IMR-90 (cell line): ENCODE results near the gene ADGRV1. TPM values are rescaled to one million over a fixed set of nuclear protein-coding genes. Genes with fewer than 3 reads are reported as not detected.
"Not testable (repeated sequence)": the region's sequence is repeated elsewhere in the genome, so short reads cannot be mapped to it uniquely, and the experiment has no call there.

Source experiments
- ATAC-seq: fragments of 200-7000 bp; cut with Tn5 transposase; 2 replicates; pipeline ENCODE4 v1.9.1; 2020; ENCODE audit warnings: low read depth, mild to moderate bottlenecking, moderate library complexity
- BruUV-seq: library from RNA; stranded (reverse); fragments of 400-500 nt; replicated peaks from 2 replicates; lab custom pipeline; 2021; lab: Mats Ljungman, UMichigan
- CTCF ChIA-PET: fragments of 300-600 bp; formaldehyde crosslinking; extraction: SDS; loops from one replicate; lab custom pipeline; 2021; ENCODE audit warnings: antibody characterized with exemption; lab: Yijun Ruan, JAX
- POLR2A ChIA-PET: fragments of 300-600 bp; sonication (Branson Sonifier 250); formaldehyde crosslinking; loops from one replicate; lab custom pipeline; 2022; ENCODE audit warnings: antibody characterized with exemption; ENCODE audit not compliant: unreplicated experiment; lab: Charles Lee
- DNase-seq: peaks from one replicate; pipeline ENCODE4 v3.0.0; 2013
- H2AFZ ChIP-seq: replicated peaks from 2 replicates; pipeline ENCODE3; 2013; ENCODE audit warnings: low read length, mild to moderate bottlenecking; ENCODE audit not compliant: poor library complexity
- H2AK5ac ChIP-seq: 2 replicates; pipeline ENCODE4 v1.6.1; 2013; ENCODE audit warnings: low read depth, low read length, inconsistent platforms
- H2AK9ac ChIP-seq: replicated peaks from 2 replicates; pipeline ENCODE3; 2013; ENCODE audit warnings: mild to moderate bottlenecking, low read depth, low read length, moderate library complexity; ENCODE audit not compliant: poor library complexity
- H2BK120ac ChIP-seq: 2 replicates; pipeline ENCODE4 v1.6.1; 2013; ENCODE audit warnings: low read depth, low read length, inconsistent platforms
- H2BK15ac ChIP-seq: 3 replicates; pipeline ENCODE4 v1.6.1; 2013; ENCODE audit warnings: low read depth, low read length, inconsistent platforms
- H2BK20ac ChIP-seq: 2 replicates; pipeline ENCODE4 v1.6.1; 2013; ENCODE audit warnings: low read depth, mild to moderate bottlenecking, inconsistent platforms, low read length, moderate library complexity
- H2BK5ac ChIP-seq: 2 replicates; pipeline ENCODE4 v1.6.1; 2013; ENCODE audit warnings: mild to moderate bottlenecking, low read depth, low read length, inconsistent platforms; ENCODE audit not compliant: poor library complexity, severe bottlenecking
- H3K14ac ChIP-seq: replicated peaks from 2 replicates; pipeline ENCODE4 v1.6.1; 2013; ENCODE audit warnings: low read depth, low read length, inconsistent platforms
- H3K18ac ChIP-seq: 2 replicates; pipeline ENCODE4 v1.6.1; 2013; ENCODE audit warnings: low read depth, low read length, control low read depth
- H3K23ac ChIP-seq: 2 replicates; pipeline ENCODE4 v1.6.1; 2013; ENCODE audit warnings: low read depth, low read length, inconsistent platforms
- H3K27ac ChIP-seq: 2 replicates; pipeline ENCODE4 v1.5.1; 2013; ENCODE audit warnings: mild to moderate bottlenecking, control low read depth, low read length; ENCODE audit not compliant: insufficient read depth
- H3K27me3 ChIP-seq: 2 replicates; pipeline ENCODE4 v1.6.1; 2013; ENCODE audit warnings: low read length; ENCODE audit not compliant: control insufficient read depth, insufficient read depth
- H3K36me3 ChIP-seq: 2 replicates; pipeline ENCODE4 v1.6.1; 2013; ENCODE audit warnings: low read length, mixed read lengths; ENCODE audit not compliant: control insufficient read depth, insufficient read depth
- H3K4ac ChIP-seq: 2 replicates; pipeline ENCODE4 v1.6.1; 2013; ENCODE audit warnings: low read depth, low read length, inconsistent platforms
- H3K4me1 ChIP-seq: 2 replicates; pipeline ENCODE4 v1.6.1; 2013; ENCODE audit warnings: low read length, mixed read lengths; ENCODE audit not compliant: control insufficient read depth, insufficient read depth
- H3K4me2 ChIP-seq: 2 replicates; pipeline ENCODE4 v1.6.1; 2013; ENCODE audit warnings: low read depth, mild to moderate bottlenecking, control low read depth, low read length, moderate library complexity
- H3K4me3 ChIP-seq: 2 replicates; pipeline ENCODE4 v1.5.1; 2013; ENCODE audit warnings: low read depth, mild to moderate bottlenecking, control low read depth, low read length, moderate library complexity; ENCODE audit not compliant: insufficient read depth
- H3K56ac ChIP-seq: 2 replicates; pipeline ENCODE4 v1.6.1; 2013; ENCODE audit warnings: low read length, inconsistent platforms; ENCODE audit not compliant: insufficient read depth; ENCODE audit errors: extremely low read depth
- H3K79me1 ChIP-seq, 2 experiments: 2 replicates each; pipeline ENCODE4 v1.6.1; 2013; ENCODE audit warnings: low read length in 2 of 2, inconsistent platforms in 1 of 2, low read depth in 1 of 2
- H3K9ac ChIP-seq: 2 replicates; pipeline ENCODE4 v1.6.1; 2013; ENCODE audit warnings: low read depth, low read length, control low read depth
- H3K9me1 ChIP-seq: 2 replicates; pipeline ENCODE4 v1.6.1; 2013; ENCODE audit warnings: low read length, inconsistent platforms; ENCODE audit not compliant: insufficient read depth
- H3K9me3 ChIP-seq: 2 replicates; pipeline ENCODE4 v1.6.1; 2013; ENCODE audit warnings: low read length; ENCODE audit not compliant: control insufficient read depth, insufficient read depth
- H4K20me1 ChIP-seq: 2 replicates; pipeline ENCODE4 v1.6.1; 2013; ENCODE audit warnings: low read length, inconsistent platforms; ENCODE audit not compliant: insufficient read depth
- H4K5ac ChIP-seq: 2 replicates; pipeline ENCODE4 v1.6.1; 2013; ENCODE audit warnings: mild to moderate bottlenecking, low read depth, low read length, control low read depth
- H4K8ac ChIP-seq, 2 experiments: 2 replicates each; pipeline ENCODE4 v1.6.1; 2013; ENCODE audit warnings: low read depth in 2 of 2, low read length in 2 of 2, control low read depth in 1 of 2, inconsistent platforms in 1 of 2
- H4K91ac ChIP-seq: 2 replicates; pipeline ENCODE4 v1.6.1; 2013; ENCODE audit warnings: low read depth, low read length, inconsistent platforms; ENCODE audit not compliant: insufficient read depth
- MAFK ChIP-seq: IDR thresholded peaks from 2 replicates; pipeline ENCODE4 v1.6.1; 2012; ENCODE audit warnings: low read depth, low read length, improper control_type of control experiment
- WGBS, 2 experiments: methylation state at CpG; one replicate each; pipeline versions ENCODE4 v1.1.5 to v1.1.7; 2013; ENCODE audit warnings: missing lambda C conversion rate in 2 of 2; ENCODE audit not compliant: insufficient read length in 1 of 2; ENCODE audit errors: extremely low coverage in 2 of 2; 5-methylcytosine and 5-hydroxymethylcytosine counted together
- dilution Hi-C: fragments of 300-500 bp; cut with HindIII; formaldehyde crosslinking; loops from one replicate; pipeline ENCODE4 v1.14.3; 2018; ENCODE audit warnings: low sequenced_read_pairs; ENCODE audit not compliant: unreplicated experiment
- in situ Hi-C: fragments of 300-500 bp; cut with MboI; formaldehyde crosslinking; loops from 3 replicates; pipeline ENCODE4 v1.14.3; 2019; ENCODE audit warnings: low sequenced_read_pairs, inconsistent platforms, mixed read lengths
- intact Hi-C: fragments of 100-400 bp; cut with micrococcal nuclease; formaldehyde crosslinking; loops from 2 replicates; pipeline ENCODE4 v1.10.0; 2022
- polyA plus RNA-seq, 3 experiments: library from polyadenylated mRNA; depleted of rRNA; stranded (reverse); fragments of >200 nt; gene quantifications; 2 replicates each; pipeline ENCODE4 v1.2.3, GENCODE V29; 2012; ENCODE audit warnings: low replicate concordance in 1 of 3
- total RNA-seq: library from RNA; depleted of rRNA; stranded (reverse); fragments of >200 nt; gene quantifications from 2 replicates; pipeline ENCODE4 v1.2.3, GENCODE V29; 2012

The ADGRV1 gene
- total and polyA plus RNA-seq, 2 of the 4 experiments (the other 2 are of a cell fraction) = under 0.01 TPM; not detected in 1

DNA sequence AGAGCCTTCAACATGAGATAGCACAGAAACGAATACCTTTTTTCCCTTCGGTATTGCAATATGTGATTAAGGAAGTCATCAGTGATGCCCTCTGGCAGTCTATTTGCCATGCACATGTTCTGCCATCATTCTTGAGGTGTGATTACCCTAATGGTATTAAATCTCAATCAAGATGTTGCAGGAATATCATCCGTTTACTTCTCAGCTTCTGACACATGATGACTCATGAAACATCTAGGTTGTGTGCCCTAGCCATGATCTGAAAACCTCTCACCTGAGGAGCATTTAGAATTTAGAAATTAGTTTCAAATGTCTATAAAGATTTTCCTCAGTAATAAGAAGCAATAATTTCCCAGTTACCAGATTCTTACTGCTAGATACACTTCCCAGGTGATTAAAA lies 209.1 kb downstream of the ADGRV1 start:
- no peak for ATAC-seq
- CTCF ChIA-PET = no interaction called here

GRCh38 chr5:90770006-90770541 lies 211.5 kb downstream of the ADGRV1 start:
- H3K56ac ChIP-seq, in situ Hi-C loops, H3K23ac ChIP-seq, H4K5ac ChIP-seq, DNase-seq, dilution Hi-C loops, H2BK5ac ChIP-seq, H2AK5ac ChIP-seq, H2AK9ac ChIP-seq, H4K20me1 ChIP-seq, H3K4me3 ChIP-seq, BruUV-seq, H3K36me3 ChIP-seq, H3K18ac ChIP-seq, H2BK120ac ChIP-seq, H3K27ac ChIP-seq, H2AFZ ChIP-seq, H3K27me3 ChIP-seq, H3K4me2 ChIP-seq, H3K79me1 ChIP-seq, H3K9ac ChIP-seq, ATAC-seq, H3K9me1 ChIP-seq, H3K14ac ChIP-seq, H3K4ac ChIP-seq, H4K91ac ChIP-seq, H2BK20ac ChIP-seq, intact Hi-C loops, H3K4me1 ChIP-seq, H3K9me3 ChIP-seq, H4K8ac ChIP-seq, H2BK15ac ChIP-seq, POLR2A ChIA-PET: not testable (repeated sequence)
- CTCF ChIA-PET = interaction anchor here (1.0 kb wide), 1 partner anchor 330 kb away, joined by 4 read pairs; no protein-coding TSS in a partner anchor
- no CpG with 5 or more reads among the region's 4 CpGs for WGBS, 2 experiments

More for the DNA sequence above, 209.1 kb downstream of the ADGRV1 start:
- no CpG with 5 or more reads among the region's 3 CpGs for WGBS, 2 experiments
- H4K5ac ChIP-seq = no peak overlapping the region
- H3K4ac ChIP-seq = no peak overlapping the region
- H2BK15ac ChIP-seq = no peak overlapping the region
- dilution Hi-C loops (no loop called here), intact Hi-C loops (no loop called here), in situ Hi-C loops (no loop called here)
- no peak overlapping the region for H2AK5ac ChIP-seq
- DNase-seq = no peak
- no peaks in the 10 kb centered on the region for H3K9me3 ChIP-seq
- H3K23ac ChIP-seq = no peak overlapping the region
- no peaks in the 10 kb centered on the region for H3K36me3 ChIP-seq
- no peak overlapping the region for H3K27ac ChIP-seq
- H2BK5ac ChIP-seq = no peak overlapping the region
- H3K4me3 ChIP-seq = no peak overlapping the region
- no peak overlapping the region for H4K8ac ChIP-seq
- BruUV-seq = no TSS peak
- H3K4me1 ChIP-seq = no peaks in the 10 kb centered on the region
- H3K4me2 ChIP-seq = no peak overlapping the region
- H3K27me3 ChIP-seq = no peaks in the 10 kb centered on the region
- no peak overlapping the region for H3K56ac ChIP-seq
- H2BK20ac ChIP-seq = no peak overlapping the region
- H3K9me1 ChIP-seq = no peaks in the 10 kb centered on the region
- H2AK9ac ChIP-seq = no peak overlapping the region
- no peak overlapping the region for H2AFZ ChIP-seq
- H4K20me1 ChIP-seq = no peaks in the 10 kb centered on the region
- TF ChIP-seq MAFK = no peak
- no peak overlapping the region for H4K91ac ChIP-seq
- no peak overlapping the region for H3K9ac ChIP-seq
- H2BK120ac ChIP-seq = no peak overlapping the region
- no peaks in the 10 kb centered on the region for H3K79me1 ChIP-seq
- H3K14ac ChIP-seq = no peak overlapping the region
- POLR2A ChIA-PET = no interaction called here
- H3K18ac ChIP-seq = no peak overlapping the region
